Measurements from ENCODE around the gene PRRG1. TPM values are rescaled to one million over a fixed set of nuclear protein-coding genes. Genes with fewer than 3 reads are reported as not detected.
A peak's percentile ranks its signal among the peaks of the same experiment; 100 is the strongest.

PRRG1 gene
- total and polyA plus RNA-seq, 2 donors from 2014 or later, result 5.8 to 23.4 TPM

DNA sequence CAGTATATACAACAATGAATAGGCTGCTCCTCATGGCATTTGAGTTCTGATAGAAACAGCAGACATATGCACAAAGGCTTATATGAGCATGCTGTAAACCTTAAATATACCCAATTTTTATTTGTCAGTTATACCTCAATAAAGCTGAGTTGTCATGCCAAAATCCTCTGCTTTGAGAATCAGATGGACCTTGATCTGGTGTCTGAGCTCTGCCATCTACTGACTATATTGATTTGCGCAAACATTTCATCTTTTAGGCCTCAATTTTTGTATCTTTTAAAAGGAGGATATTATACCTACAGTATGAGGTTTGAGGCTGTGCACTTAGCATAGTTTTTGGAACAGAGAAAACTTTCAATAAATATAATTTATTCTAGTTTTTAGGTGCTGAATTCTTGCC lies 85.2 kb downstream of the PRRG1 start:
- H3K9me3 ChIP-seq (ENCODE audit: control insufficient read depth in 2 of 3, insufficient read depth in 1 of 3, low read length in 3 of 3), result no peaks in the 10 kb centered on the region
- H3K27ac ChIP-seq (ENCODE audit: low read depth in 2 of 2, low read length in 2 of 2), result no peak overlapping the region
- intact Hi-C loops (cut with DNase I), result no loop called here
- FAIRE-seq (peak; percentile 15), DNase-seq (no peak)
- TF ChIP-seq, protein P1, sequence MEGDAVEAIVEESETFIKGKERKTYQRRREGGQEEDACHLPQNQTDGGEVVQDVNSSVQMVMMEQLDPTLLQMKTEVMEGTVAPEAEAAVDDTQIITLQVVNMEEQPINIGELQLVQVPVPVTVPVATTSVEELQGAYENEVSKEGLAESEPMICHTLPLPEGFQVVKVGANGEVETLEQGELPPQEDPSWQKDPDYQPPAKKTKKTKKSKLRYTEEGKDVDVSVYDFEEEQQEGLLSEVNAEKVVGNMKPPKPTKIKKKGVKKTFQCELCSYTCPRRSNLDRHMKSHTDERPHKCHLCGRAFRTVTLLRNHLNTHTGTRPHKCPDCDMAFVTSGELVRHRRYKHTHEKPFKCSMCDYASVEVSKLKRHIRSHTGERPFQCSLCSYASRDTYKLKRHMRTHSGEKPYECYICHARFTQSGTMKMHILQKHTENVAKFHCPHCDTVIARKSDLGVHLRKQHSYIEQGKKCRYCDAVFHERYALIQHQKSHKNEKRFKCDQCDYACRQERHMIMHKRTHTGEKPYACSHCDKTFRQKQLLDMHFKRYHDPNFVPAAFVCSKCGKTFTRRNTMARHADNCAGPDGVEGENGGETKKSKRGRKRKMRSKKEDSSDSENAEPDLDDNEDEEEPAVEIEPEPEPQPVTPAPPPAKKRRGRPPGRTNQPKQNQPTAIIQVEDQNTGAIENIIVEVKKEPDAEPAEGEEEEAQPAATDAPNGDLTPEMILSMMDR (IDR thresholded peaks at IDR 0.05; ENCODE audit: borderline replicate concordance, extremely low read depth, insufficient read depth), result no peak
- no peaks in the 10 kb centered on the region for H3K36me3 ChIP-seq (ENCODE audit: control insufficient read depth in 2 of 3, insufficient read depth in 3 of 3, low read length in 3 of 3)
- H3K9ac ChIP-seq (ENCODE audit: low read length in 3 of 3), result no peak overlapping the region
- H3K4me3 ChIP-seq (ENCODE audit: low read length in 3 of 3), result no peak overlapping the region
- no peaks in the 10 kb centered on the region for H3K27me3 ChIP-seq (ENCODE audit: control insufficient read depth, insufficient read depth, low read length)
- H3K4me1 ChIP-seq (ENCODE audit: control insufficient read depth in 2 of 3, insufficient read depth in 2 of 3, low read depth in 1 of 3, low read length in 3 of 3), result peaks cover 0 to 3% (median 0%) of the 10 kb centered on the region in 3 donors

DNA sequence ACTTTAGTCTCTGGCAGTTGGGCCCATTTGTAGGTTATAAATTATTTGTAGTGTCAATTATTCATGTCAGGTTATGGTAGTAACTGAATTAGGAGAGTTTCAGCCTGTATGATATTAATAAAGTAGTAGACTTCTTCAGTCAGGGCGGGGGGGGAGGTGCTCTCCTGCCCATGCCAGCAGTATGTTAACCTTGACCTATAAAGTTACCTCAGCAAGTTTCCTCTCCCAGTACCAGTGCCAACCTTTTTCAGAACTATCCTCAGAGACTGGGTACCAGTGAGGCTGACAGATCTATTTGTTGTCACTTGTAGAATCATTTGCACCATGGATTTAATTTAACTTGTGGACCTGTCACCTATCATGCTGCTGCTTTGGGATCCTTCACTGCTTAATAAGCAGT lies 88.0 kb downstream of the PRRG1 start:
- H3K4me1 ChIP-seq (ENCODE audit: control insufficient read depth in 2 of 3, insufficient read depth in 2 of 3, low read depth in 1 of 3, low read length in 3 of 3), result peaks cover 0 to 3% (median 0%) of the 10 kb centered on the region in 3 donors
- DNase-seq, result no peak
- no peaks in the 10 kb centered on the region for H3K27me3 ChIP-seq (ENCODE audit: control insufficient read depth, insufficient read depth, low read length)
- no peaks in the 10 kb centered on the region for H3K9me3 ChIP-seq (ENCODE audit: control insufficient read depth in 2 of 3, insufficient read depth in 1 of 3, low read length in 3 of 3)
- H3K9ac ChIP-seq (ENCODE audit: low read length in 3 of 3), result no peak overlapping the region
- no peak overlapping the region for H3K4me3 ChIP-seq (ENCODE audit: low read length in 3 of 3)
- no peak for FAIRE-seq
- TF ChIP-seq, protein P1 (IDR thresholded peaks at IDR 0.05; ENCODE audit: borderline replicate concordance, extremely low read depth, insufficient read depth), result no peak
- no peak overlapping the region for H3K27ac ChIP-seq (ENCODE audit: low read depth in 2 of 2, low read length in 2 of 2)
- intact Hi-C loops (cut with DNase I), result no loop called here
- H3K36me3 ChIP-seq (ENCODE audit: control insufficient read depth in 2 of 3, insufficient read depth in 3 of 3, low read length in 3 of 3), result no peaks in the 10 kb centered on the region

DNA sequence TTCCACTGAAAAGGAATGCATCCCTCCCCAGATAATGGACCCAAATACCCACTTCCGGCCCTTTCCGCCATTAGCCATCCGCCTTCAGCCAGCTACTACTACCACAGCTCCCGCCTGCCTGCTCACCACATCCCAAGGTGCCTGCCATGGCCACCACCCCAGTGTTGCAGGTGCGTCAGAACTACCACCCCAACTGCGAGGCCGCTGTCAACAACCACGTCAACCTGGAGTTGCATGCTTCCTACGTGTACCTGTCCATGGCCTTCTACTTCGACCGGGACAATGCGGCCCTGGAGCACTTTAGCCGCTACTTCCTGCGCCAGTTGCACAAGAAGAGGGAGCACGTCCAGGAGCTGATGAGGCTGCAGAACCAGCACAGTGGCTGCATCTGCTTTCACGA lies 92.2 kb downstream of the PRRG1 start:
- H3K27ac ChIP-seq (ENCODE audit: low read depth in 2 of 2, low read length in 2 of 2), result no peak overlapping the region

More for the DNA sequence above, 92.2 kb downstream of the PRRG1 start:
- no peak overlapping the region for H3K4me3 ChIP-seq (ENCODE audit: low read length in 3 of 3)
- no peaks in the 10 kb centered on the region for H3K27me3 ChIP-seq (ENCODE audit: control insufficient read depth, insufficient read depth, low read length)
- no peak overlapping the region for H3K9ac ChIP-seq (ENCODE audit: low read length in 3 of 3)
- H3K36me3 ChIP-seq (ENCODE audit: control insufficient read depth in 2 of 3, insufficient read depth in 3 of 3, low read length in 3 of 3), result peaks cover 0 to 4% (median 0%) of the 10 kb centered on the region in 3 donors
- peaks cover 0 to 3% (median 0%) of the 10 kb centered on the region in 3 donors for H3K4me1 ChIP-seq (ENCODE audit: control insufficient read depth in 2 of 3, insufficient read depth in 2 of 3, low read depth in 1 of 3, low read length in 3 of 3)
- TF ChIP-seq, protein P1 (IDR thresholded peaks at IDR 0.05; ENCODE audit: borderline replicate concordance, extremely low read depth, insufficient read depth), result no peak
- FAIRE-seq (no peak), DNase-seq (peak in 1 of 5 donors; percentile 42)
- no peaks in the 10 kb centered on the region for H3K9me3 ChIP-seq (ENCODE audit: control insufficient read depth in 2 of 3, insufficient read depth in 1 of 3, low read length in 3 of 3)
- intact Hi-C loops (cut with DNase I), result no loop called here
